Cardiac muscle cell (in vitro differentiated cells and primary cell): Measurements from ENCODE around the gene BICD2. TPM values are rescaled to one million over a fixed set of nuclear protein-coding genes. Genes with fewer than 3 reads are reported as not detected.

ENCODE experiments used
- DNase-seq, 2 donors: peaks; one replicate each; pipeline versions ENCODE4 v3.0.0 to v3.0.0-alpha.2; 2010 to 2017; ENCODE audit warnings: low read depth in 1 of 2, low spot score in 1 of 2
- H3K27ac ChIP-seq: fragments of 200-600 bp; sonication (generic); 2 replicates; pipeline ENCODE4 v1.5.1; 2016
- H3K27me3 ChIP-seq: fragments of 200-600 bp; sonication (generic); 2 replicates; pipeline ENCODE4 v1.6.0; 2016; ENCODE audit warnings: control low read depth
- H3K36me3 ChIP-seq: fragments of 200-600 bp; sonication (generic); 2 replicates; pipeline ENCODE4 v1.5.1; 2016; ENCODE audit warnings: control low read depth
- H3K4me1 ChIP-seq: fragments of 200-600 bp; sonication (generic); 2 replicates; pipeline ENCODE4 v1.8.1; 2017; ENCODE audit warnings: low read depth, mild to moderate bottlenecking, mixed run types
- H3K4me3 ChIP-seq: fragments of 200-600 bp; sonication (generic); 2 replicates; pipeline ENCODE4 v1.5.1; 2016; ENCODE audit warnings: mild to moderate bottlenecking
- H3K9me3 ChIP-seq: fragments of 200-600 bp; sonication (generic); 2 replicates; pipeline ENCODE4 v1.5.1; 2017; ENCODE audit warnings: low read depth, mild to moderate bottlenecking, control low read depth
- CTCF ChIP-seq: IDR thresholded peaks from 2 replicates; pipeline ENCODE4 v1.5.1; 2012; ENCODE audit warnings: low read depth, mild to moderate bottlenecking, low read length
- polyA plus RNA-seq: library from polyadenylated mRNA; unstranded; fragments of >200 nt; fragmentation: Nextera tagmentation; extraction: Ambion mirVana; gene quantifications from 2 replicates; pipeline ENCODE4 v1.2.1, GENCODE V29; 2016
- total RNA-seq: library from RNA; depleted of rRNA; stranded (reverse); fragments of >200 nt; gene quantifications from 2 replicates; pipeline ENCODE4 v1.2.3, GENCODE V29; 2016

Gene BICD2
- total and polyA plus RNA-seq, 2 experiments from 2014 or later: 19.0 to 36.5 TPM

- Histone ChIP-seq H3K36me3 (no peaks in the 10 kb centered on the region), H3K4me1 (peaks cover 13% of the 10 kb centered on the region), H3K4me3 (peak overlapping the region; percentile 97), H3K27ac (no peak overlapping the region), H3K9me3 (no peaks in the 10 kb centered on the region), H3K27me3 (no peaks in the 10 kb centered on the region)
- no peak for TF ChIP-seq CTCF
- no peak for DNase-seq
These were observed 1.6 kb downstream of the BICD2 start for GRCh38 chr9:92762781-92763708.

- Histone ChIP-seq H3K27me3 (no peaks in the 10 kb centered on the region), H3K9me3 (no peaks in the 10 kb centered on the region), H3K4me3 (no peak overlapping the region), H3K36me3 (no peaks in the 10 kb centered on the region), H3K27ac (no peak overlapping the region), H3K4me1 (peaks cover 13% of the 10 kb centered on the region)
- TF ChIP-seq CTCF: no peak
- DNase-seq: no peak
These were observed 2.4 kb downstream of the BICD2 start for GRCh38 chr9:92762196-92762595.

GRCh38 chr9:92761686-92762085, 2.9 kb downstream of the BICD2 start:
- no peak overlapping the region for H3K27ac ChIP-seq
- no peaks in the 10 kb centered on the region for H3K36me3 ChIP-seq
- DNase-seq: no peak
- no peaks in the 10 kb centered on the region for H3K9me3 ChIP-seq
- no peaks in the 10 kb centered on the region for H3K27me3 ChIP-seq
- H3K4me1 ChIP-seq: peaks cover 13% of the 10 kb centered on the region
- H3K4me3 ChIP-seq: no peak overlapping the region
- TF ChIP-seq CTCF: no peak

GRCh38 chr9:92760494-92760893, 4.1 kb downstream of the BICD2 start:
- no peak for DNase-seq
- Histone ChIP-seq H3K27ac (no peak overlapping the region), H3K27me3 (no peaks in the 10 kb centered on the region), H3K36me3 (no peaks in the 10 kb centered on the region), H3K4me3 (no peak overlapping the region), H3K4me1 (peaks cover 7% of the 10 kb centered on the region), H3K9me3 (no peaks in the 10 kb centered on the region)
- TF ChIP-seq CTCF: no peak

GRCh38 chr9:92760070-92760469, 4.6 kb downstream of the BICD2 start:
- no peak for TF ChIP-seq CTCF
- no peak overlapping the region for H3K4me3 ChIP-seq
- H3K4me1 ChIP-seq: peaks cover 7% of the 10 kb centered on the region
- no peak overlapping the region for H3K27ac ChIP-seq
- no peak for DNase-seq
- H3K9me3 ChIP-seq: no peaks in the 10 kb centered on the region
- H3K36me3 ChIP-seq: no peaks in the 10 kb centered on the region
- no peaks in the 10 kb centered on the region for H3K27me3 ChIP-seq
